ENCODE results near the gene INTS3. TPM values are rescaled to one million over a fixed set of nuclear protein-coding genes. Genes with fewer than 3 reads are reported as not detected.

Gene INTS3
- total and polyA plus RNA-seq, 2 donors (not counting 3 experiments of a cell fraction or from before 2014, with no cell fraction given): 61.9 to 63.1 TPM

GRCh38 chr1:153683854-153684253 is 44.0 kb upstream of the INTS3 start:
- intact Hi-C loops (cut with micrococcal nuclease): no loop called here
- FAIRE-seq: peak; percentile 64
- Histone ChIP-seq H3K4me2 (ENCODE audit: insufficient read depth, low read length) (no peak overlapping the region), H3K36me3 (ENCODE audit: control insufficient read depth in 2 of 2, extremely low read depth in 1 of 2, insufficient read depth in 2 of 2, low read length in 2 of 2) (peaks cover 0 to 18% of the 10 kb centered on the region in 2 experiments), H4K20me1 (replicated peaks; ENCODE audit: control insufficient read depth, extremely low read depth, insufficient read depth, low read length) (no peaks in the 10 kb centered on the region), H3K9me1 (replicated peaks; ENCODE audit: control insufficient read depth, extremely low read depth, insufficient read depth, low read length) (no peaks in the 10 kb centered on the region), H3K79me2 (ENCODE audit: control insufficient read depth, insufficient read depth, low read length) (no peaks in the 10 kb centered on the region), H3K4me3 (replicated peaks in 1 of 3; ENCODE audit: insufficient read depth in 1 of 3, low read depth in 1 of 3, low read length in 3 of 3) (no peak overlapping the region), H3K4me1 (ENCODE audit: control insufficient read depth, extremely low read depth, insufficient read depth, low read length) (no peaks in the 10 kb centered on the region), H3K9ac (replicated peaks; ENCODE audit: extremely low read depth, insufficient read depth, low read length) (no peak overlapping the region), H3K27me3 (ENCODE audit: control insufficient read depth in 2 of 2, insufficient read depth in 2 of 2, low read length in 2 of 2) (peaks cover 4 to 5% of the 10 kb centered on the region in 2 experiments), H3K9me3 (replicated peaks; ENCODE audit: control insufficient read depth, insufficient read depth, low read length) (no peaks in the 10 kb centered on the region), H3K27ac (ENCODE audit: insufficient read depth, low read depth, low read length) (no peak overlapping the region), H2AFZ (ENCODE audit: low read depth, low read length) (no peak overlapping the region)
- DNase-seq (ENCODE audit: low read depth, low spot score): no peak
- no TSS peak for BruUV-seq (replicated peaks)
- ChIA-PET POLR2A (interaction anchor here (0.7 kb wide), 1 partner anchor 79 kb away, joined by 3 read pairs; no protein-coding TSS in a partner anchor), CTCF (no interaction called here)
- dilution Hi-C loops (cut with MboI; ENCODE audit: extremely low pct_ligation_motif_present, low sequenced_read_pairs): no loop called here
- no peak for TF ChIP-seq CTCF (IDR thresholded peaks at IDR 0.05; ENCODE audit: extremely low read depth in 1 of 2, insufficient read depth in 1 of 2, low read depth in 1 of 2, low read length in 2 of 2)
- TF ChIP-seq, protein P1, sequence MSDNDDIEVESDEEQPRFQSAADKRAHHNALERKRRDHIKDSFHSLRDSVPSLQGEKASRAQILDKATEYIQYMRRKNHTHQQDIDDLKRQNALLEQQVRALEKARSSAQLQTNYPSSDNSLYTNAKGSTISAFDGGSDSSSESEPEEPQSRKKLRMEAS (IDR thresholded peaks at IDR 0.05; ENCODE audit: insufficient read depth, insufficient read length): no peak
- no peak for TF ChIP-seq POLR2A (IDR thresholded peaks at IDR 0.05; ENCODE audit: low read depth, low read length)
- no peak for TF ChIP-seq JUN (IDR thresholded peaks at IDR 0.05; ENCODE audit: borderline replicate concordance, insufficient read depth, insufficient read length, low read depth)
- no peak for TF ChIP-seq POLR2AphosphoS5 (IDR thresholded peaks at IDR 0.05; ENCODE audit: insufficient read depth, low read depth, low read length)
- TF ChIP-seq GATA2 (IDR thresholded peaks at IDR 0.05; ENCODE audit: insufficient read depth, insufficient read length, low read depth, low read length): no peak
- TF ChIP-seq MYC (IDR thresholded peaks at IDR 0.05; ENCODE audit: low read depth, low read length): no peak
- no peak for TF ChIP-seq EZH2 (IDR thresholded peaks at IDR 0.05; ENCODE audit: borderline replicate concordance, low read depth, low read length, severe bottlenecking)
- no peak for TF ChIP-seq FOS (IDR thresholded peaks at IDR 0.05; ENCODE audit: borderline replicate concordance, insufficient read depth, low read length)
